ENCODE data around the gene TP53AIP1.

TP53AIP1 gene

GRCh38 chr11:128942817-128943427, at the start of gene TP53AIP1:
TSS of gene TP53AIP1 (minus strand) at chr11:128942871. CDS start at chr11:128937818, 5,053 bp downstream.
- DNase-seq (ENCODE audit: low read depth), result no peak

- no peak for DNase-seq (ENCODE audit: low read depth)
These were observed 45.7 kb upstream of the TP53AIP1 start for GRCh38 chr11:128988242-128988970.

GRCh38 chr11:128985880-128986279, 43.2 kb upstream of the TP53AIP1 start:
- no peak for DNase-seq (ENCODE audit: low read depth)

GRCh38 chr11:128983023-128983422, 40.4 kb upstream of the TP53AIP1 start:
- no peak for DNase-seq (ENCODE audit: low read depth)

- no peak for DNase-seq (ENCODE audit: low read depth)
These were observed 38.6 kb upstream of the TP53AIP1 start for GRCh38 chr11:128981254-128981653.

- no peak for DNase-seq (ENCODE audit: low read depth)
These were observed 28.0 kb upstream of the TP53AIP1 start for GRCh38 chr11:128970598-128971190.

GRCh38 chr11:128968916-128969315, 26.2 kb upstream of the TP53AIP1 start:
- no peak for DNase-seq (ENCODE audit: low read depth)

GRCh38 chr11:128967578-128967977, 24.9 kb upstream of the TP53AIP1 start:
- DNase-seq (ENCODE audit: low read depth), result no peak

GRCh38 chr11:128965485-128965884, 22.8 kb upstream of the TP53AIP1 start:
- DNase-seq (ENCODE audit: low read depth), result no peak

GRCh38 chr11:128964463-128964930, 21.8 kb upstream of the TP53AIP1 start:
- DNase-seq (ENCODE audit: low read depth), result no peak

GRCh38 chr11:128963744-128964325, 21.2 kb upstream of the TP53AIP1 start:
- DNase-seq (ENCODE audit: low read depth), result no peak

GRCh38 chr11:128962896-128963295, 20.2 kb upstream of the TP53AIP1 start:
- DNase-seq (ENCODE audit: low read depth), result no peak

GRCh38 chr11:128961645-128962044, 19.0 kb upstream of the TP53AIP1 start:
- DNase-seq (ENCODE audit: low read depth), result no peak

GRCh38 chr11:128957202-128957482, 14.5 kb upstream of the TP53AIP1 start:
- DNase-seq (ENCODE audit: low read depth), result no peak

GRCh38 chr11:128956401-128957201, 13.9 kb upstream of the TP53AIP1 start:
- DNase-seq (ENCODE audit: low read depth), result peak; percentile 14

GRCh38 chr11:128955636-128956035, 13.0 kb upstream of the TP53AIP1 start:
- no peak for DNase-seq (ENCODE audit: low read depth)

- DNase-seq (ENCODE audit: low read depth), result no peak
These were observed 10.5 kb upstream of the TP53AIP1 start for GRCh38 chr11:128953151-128953550.

GRCh38 chr11:128949791-128950454, 7.3 kb upstream of the TP53AIP1 start:
- no peak for DNase-seq (ENCODE audit: low read depth)

GRCh38 chr11:128948583-128948982, 5.9 kb upstream of the TP53AIP1 start:
- DNase-seq (ENCODE audit: low read depth), result no peak

GRCh38 chr11:128947773-128948172, 5.1 kb upstream of the TP53AIP1 start:
- DNase-seq (ENCODE audit: low read depth), result no peak

GRCh38 chr11:128946648-128947047, 4.0 kb upstream of the TP53AIP1 start:
- DNase-seq (ENCODE audit: low read depth), result no peak

Measured in HS-27A (cell line).